ENCODE results near the gene BCL2L2.

The BCL2L2 gene

DNA sequence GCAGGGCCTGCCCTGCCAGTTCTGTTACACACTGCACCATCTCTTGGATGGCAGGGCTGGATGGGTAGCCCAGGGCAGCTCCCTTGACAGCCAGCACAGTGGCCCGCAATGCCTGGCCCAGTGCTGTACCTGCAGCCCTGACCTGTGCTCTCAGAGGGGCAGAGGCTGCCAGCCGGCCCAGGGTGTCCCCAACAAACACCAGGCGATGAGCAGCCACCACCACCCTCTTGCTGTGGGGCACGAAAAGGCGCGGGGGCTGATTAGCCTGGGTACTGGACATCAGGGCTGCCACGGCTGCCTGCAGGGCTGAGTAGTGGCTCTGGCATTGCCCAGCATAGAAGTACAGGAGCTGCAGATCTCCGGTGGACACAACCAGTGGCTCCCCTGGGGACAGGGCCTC is 50.6 kb downstream of the BCL2L2 start:
- no peak for DNase-seq

GRCh38 chr14:23358042-23358441 is 51.4 kb downstream of the BCL2L2 start:
- DNase-seq: no peak

DNA sequence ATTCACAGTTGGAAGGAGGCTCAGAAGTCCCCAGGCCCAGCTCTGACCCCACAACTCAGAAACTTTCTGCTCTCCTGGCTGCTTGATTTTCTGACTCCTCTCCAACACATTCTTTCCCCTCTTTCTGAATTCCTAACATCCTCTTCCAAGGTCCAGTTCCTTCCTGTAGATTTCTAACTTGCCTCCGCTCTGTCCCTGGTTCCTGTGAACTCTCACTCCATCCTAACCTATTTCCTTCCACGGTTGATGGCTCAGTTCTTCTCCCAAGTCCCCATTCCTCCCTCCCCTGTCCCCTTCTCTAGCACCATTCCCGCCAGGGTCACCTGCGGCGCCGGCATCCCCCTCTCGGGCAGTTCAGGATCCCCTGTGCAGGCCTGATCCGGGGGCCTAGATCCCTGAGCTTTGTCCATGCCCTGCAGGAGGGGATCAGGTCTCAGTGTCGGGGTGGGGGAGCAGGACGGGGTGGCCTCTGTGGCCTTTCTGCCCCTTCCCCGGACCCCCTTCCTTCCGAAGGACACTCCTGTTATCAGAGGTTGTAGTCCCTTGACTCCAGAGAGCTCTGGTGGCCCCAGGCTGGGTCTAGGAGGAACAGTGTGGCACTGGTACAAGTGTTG is 52.0 kb downstream of the BCL2L2 start:
- DNase-seq: no peak

- DNase-seq: no peak
These were observed 52.6 kb downstream of the BCL2L2 start for GRCh38 chr14:23359167-23359626.

DNA sequence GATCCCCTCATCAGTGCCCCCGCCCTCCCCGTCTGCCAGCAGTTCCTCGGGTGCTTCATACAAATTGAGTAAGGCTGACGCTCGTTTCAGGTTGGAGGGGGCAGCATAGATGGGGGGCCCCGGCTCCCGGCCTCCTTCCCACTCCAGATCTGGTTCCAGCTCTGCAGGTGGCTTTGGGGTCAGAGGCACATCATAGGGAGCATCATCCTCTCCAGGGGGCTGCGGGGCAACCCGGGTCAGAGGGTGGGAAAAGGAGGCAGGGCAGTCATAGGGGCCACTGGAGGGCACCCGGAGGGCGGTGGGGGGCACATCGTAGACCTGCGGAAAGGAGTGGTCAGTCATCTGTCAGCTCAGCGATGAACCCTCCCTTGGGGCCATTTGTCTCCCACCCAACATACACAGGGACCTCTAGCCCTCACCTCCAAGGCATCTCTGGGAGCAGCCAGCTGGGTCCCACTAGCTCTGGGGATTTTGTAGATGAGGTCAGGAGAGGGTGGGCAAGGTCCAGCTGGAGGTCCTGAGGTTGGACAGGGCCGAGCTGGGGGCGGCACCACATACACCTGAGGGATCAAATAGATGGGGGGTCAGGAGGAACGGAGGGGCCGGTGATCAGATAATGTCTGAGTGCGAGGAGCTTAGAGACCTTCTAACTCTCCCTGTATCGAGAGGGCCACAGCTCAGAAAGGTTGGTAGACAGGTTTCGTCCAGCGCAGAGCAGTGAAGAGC is 53.3 kb downstream of the BCL2L2 start:
- DNase-seq: no peak

DNA sequence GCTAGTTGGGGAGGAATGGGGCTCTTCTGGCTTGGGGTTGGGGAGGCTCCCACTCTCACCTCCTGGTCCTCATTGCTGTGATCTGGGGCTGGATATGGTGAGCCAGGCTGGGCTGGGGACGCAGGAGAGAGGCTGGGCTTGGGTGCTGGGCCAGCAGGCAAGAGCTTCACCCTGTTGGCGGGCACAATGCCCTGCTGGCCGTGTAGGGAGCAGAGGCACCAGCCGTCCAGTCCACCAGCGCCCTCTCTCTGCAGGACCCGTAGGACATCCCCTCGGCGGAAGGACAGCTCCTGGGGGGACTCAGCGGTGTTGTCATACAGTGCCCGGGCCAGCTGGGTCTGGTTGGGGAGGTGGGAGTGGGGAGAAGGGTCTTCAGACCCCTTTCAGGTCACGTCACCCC is 53.9 kb downstream of the BCL2L2 start:
- DNase-seq: no peak

DNA sequence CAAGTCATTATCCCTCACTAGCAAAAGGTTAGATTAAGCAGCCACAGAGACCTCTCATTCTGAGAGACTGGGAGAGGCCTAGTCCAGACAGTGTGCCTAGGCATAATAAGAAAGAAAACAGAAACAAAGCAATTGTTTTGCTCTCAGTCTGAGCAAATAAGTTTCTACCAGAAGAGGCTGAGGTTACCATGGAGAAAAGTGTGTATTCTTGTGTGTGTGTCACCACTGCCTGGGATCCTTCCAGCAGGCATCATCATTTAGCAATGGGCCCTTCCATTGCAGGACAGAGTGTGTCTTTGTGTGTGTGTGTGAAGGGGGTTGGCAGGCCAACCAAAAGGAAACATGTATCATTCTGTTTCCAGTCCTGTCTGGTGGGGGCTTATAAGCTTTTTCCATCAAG is 54.7 kb downstream of the BCL2L2 start:
- DNase-seq: no peak
